GM18499 (cell line): ENCODE data around the gene DEPDC1.
"Not testable (repeated sequence)": the region's sequence is repeated elsewhere in the genome, so short reads cannot be mapped to it uniquely, and the experiment has no call there.

Experiments used
- ATAC-seq: cut with Tn5 transposase; IDR thresholded peaks from one replicate; pipeline ENCODE4 v1.9.1; 2021; ENCODE audit warnings: moderate number of reproducible peaks; ENCODE audit not compliant: insufficient read depth, unreplicated experiment

DEPDC1 gene

DNA sequence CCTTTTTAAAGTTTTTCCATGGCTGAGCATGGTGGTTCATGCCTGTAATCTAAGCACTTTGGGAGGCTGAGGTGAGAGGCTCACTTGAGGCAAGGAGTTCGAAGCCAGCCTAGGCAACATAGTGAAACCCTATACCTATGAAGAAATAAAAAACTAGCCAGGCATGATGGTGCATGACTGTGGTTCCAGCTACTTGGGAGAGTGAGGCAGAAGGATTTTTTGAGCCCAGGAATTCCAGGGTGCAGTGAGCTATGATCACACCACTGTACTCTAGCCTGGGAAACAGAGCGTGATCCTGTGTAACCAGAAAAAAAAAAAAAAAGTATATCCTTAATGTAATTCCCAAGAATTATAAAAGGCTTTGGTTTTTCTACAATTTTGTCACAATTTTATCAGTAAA lies 17.4 kb downstream of the DEPDC1 start:
- no peak for ATAC-seq

DNA sequence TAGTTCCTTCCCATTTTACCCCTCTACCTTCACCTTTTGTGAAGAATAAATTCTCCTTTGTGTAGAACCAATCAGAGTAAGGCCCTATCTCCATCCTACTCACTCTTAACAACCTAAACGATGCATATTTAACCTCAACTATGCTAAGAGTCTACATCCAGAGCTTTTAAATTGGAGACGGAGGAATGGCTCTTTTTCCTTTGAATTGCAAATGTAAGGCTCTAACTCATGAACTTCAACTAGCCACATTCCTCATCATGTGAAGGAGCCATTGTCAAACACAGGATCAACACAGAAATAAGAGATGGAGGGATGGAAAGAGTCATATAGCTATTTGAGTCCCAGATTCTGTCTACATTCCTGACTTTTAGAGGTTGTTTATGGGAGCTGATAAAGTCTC lies 18.2 kb downstream of the DEPDC1 start:
- ATAC-seq = no peak

DNA sequence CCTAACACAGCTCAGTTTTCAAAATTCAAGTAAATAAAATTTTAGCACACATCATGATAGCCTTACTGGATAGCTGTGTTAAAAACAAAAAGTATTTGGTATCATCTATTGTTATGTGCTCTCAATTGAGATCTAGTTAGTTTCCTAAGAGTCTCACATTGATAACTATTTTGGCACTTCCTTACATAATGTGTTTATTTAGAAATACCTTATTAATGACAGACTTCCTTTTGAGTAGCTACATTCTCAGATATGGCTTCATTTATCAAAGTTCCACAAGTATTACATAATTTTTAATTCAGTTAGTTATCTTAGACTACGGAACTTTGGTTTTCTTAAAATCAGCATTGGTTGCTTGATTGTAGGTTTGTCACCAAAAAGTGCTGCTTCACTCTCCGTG lies 20.3 kb downstream of the DEPDC1 start:
- not testable (repeated sequence) for ATAC-seq

GRCh38 chr1:68473060-68473459 lies 23.8 kb downstream of the DEPDC1 start:
- no peak for ATAC-seq

- no peak for ATAC-seq
Observed at GRCh38 chr1:68470388-68470970, 26.4 kb downstream of the DEPDC1 start.

- ATAC-seq = no peak
Observed at GRCh38 chr1:68464891-68465290, 32.0 kb downstream of the DEPDC1 start.

- ATAC-seq = no peak
Observed at GRCh38 chr1:68460935-68461334, 35.9 kb downstream of the DEPDC1 start.

- no peak for ATAC-seq
Observed at GRCh38 chr1:68459796-68460195, 37.1 kb downstream of the DEPDC1 start.

DNA sequence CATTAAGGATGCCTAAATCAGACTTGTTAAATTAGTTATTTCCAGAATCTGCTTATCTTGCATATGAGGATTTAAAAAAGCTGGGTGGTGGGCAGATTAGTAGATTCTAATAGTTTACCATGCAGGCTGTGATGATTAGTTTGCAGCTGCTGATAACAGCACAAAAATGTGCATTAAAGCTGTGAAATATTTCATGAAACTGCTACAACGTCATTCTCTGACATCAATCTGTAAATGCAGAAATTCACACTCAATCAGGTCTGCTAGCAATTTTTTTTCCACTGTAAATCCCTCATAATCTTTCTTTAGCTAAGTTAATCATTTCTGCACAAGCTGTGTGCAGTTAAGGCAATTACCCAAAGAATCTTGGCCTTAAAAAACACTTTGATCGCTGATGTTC lies 37.8 kb downstream of the DEPDC1 start:
- ATAC-seq = no peak

- ATAC-seq = no peak
Observed at GRCh38 chr1:68456202-68456601, 40.7 kb downstream of the DEPDC1 start.

GRCh38 chr1:68454534-68454933 lies 42.3 kb downstream of the DEPDC1 start:
- no peak for ATAC-seq

DNA sequence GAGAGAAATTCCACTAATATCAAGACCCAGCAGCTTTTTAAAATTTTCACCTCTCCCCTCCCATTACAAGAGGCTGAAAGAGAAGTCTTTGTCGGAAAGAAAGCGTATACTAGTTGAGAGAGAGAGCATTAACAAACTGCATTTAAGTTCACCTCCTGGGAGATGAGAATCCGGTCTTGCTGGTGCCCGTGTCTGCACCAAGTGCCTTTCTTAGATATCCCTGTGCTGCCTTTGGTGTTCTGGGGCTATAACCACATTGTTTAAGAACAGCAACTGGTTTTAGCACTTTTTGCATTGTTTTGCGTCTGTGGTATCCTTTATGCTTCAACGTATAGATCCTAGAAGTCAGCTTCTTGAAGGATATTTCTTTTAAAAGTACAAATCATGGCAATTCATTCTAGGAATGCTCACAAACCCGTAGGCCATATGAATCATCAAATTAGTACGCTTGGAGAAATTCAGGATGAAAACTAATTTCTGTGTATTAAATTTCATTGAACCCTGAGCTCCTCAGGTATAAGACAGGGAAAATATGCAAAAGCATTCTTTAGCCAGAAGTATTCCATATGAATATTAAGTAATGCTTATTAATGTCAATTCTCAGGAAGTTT lies 43.7 kb downstream of the DEPDC1 start:
- no peak for ATAC-seq

- ATAC-seq = no peak
Observed at GRCh38 chr1:68449901-68450300, 47.0 kb downstream of the DEPDC1 start, which contains the start of gene RPE65. Gene RPE65, minus strand, starts transcription at chr1:68449954. Its CDS starts 49 bp downstream, at chr1:68449905.

DNA sequence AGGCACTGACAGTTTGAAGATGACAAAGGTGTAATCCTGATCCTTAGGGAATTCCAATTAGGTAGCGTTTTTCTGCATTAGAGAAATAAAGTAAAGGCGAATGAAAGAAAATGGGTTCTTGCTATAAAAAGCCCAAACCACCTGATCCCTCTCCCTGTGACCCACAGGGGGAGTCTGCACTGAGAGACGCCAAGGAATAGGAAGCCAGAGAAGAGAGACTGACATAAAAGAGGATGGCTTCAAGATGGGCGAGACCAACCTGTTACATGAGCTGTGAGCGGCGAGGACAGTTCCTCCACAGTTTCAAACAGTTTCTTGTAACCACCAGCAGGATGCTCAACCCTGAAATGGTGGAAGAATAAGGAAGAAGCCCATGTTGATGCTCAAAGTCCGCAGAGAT lies 48.5 kb downstream of the DEPDC1 start:
- ATAC-seq = no peak

GRCh38 chr1:68445709-68446108 lies 51.2 kb downstream of the DEPDC1 start:
- no peak for ATAC-seq

DNA sequence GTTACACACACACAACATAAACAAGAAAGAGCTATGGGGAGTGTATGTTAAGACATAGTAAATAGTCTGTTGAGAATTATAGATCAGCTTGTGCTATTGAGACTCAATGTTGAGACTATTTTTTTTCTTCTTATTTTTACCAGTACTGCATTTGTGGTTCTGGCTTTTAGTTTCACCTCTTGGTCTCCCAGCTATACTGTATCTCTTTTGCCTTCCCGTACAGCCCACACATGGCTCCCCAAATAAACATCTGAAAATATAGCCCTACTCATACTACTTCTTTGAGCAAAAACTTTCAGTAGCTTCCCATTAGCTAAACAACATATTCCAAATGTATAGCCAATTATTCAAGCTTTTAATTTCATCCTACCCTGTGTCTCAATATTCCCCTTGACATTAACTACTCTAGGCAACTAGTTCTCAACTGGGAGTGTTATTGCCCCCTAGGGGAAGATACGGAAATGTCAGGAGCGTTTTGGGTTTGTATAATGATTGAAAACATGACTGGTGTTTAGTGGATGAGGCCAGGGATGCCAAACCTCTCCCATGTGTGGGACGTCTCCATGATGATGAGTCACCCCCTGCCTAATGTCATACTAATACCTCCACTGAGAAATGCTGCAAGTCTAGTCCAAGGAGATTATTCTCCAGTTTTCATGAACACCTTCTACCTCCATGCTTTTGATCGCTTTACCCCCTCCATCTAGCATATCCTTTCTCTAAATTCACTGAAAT lies 53.9 kb downstream of the DEPDC1 start:
- ATAC-seq = peak; percentile 59

DNA sequence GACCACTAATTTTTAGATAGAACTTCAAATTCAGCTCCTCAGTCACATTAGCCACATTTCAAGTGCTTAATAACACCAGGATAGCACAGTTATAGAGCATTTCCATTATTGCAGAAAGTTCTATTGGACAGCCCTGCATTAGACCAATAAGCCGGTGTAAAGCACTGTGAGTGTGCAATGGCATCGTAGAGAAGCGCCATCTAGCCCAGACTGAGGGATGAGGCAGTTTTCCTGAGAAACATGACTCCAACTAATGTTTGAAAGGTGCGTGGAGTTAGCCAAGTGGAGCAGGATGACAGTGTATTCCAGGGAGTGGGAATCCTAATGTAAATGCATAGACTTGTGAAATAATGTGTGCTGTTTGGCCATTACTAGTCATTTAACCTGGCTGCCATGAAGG lies 54.9 kb downstream of the DEPDC1 start:
- no peak for ATAC-seq

DNA sequence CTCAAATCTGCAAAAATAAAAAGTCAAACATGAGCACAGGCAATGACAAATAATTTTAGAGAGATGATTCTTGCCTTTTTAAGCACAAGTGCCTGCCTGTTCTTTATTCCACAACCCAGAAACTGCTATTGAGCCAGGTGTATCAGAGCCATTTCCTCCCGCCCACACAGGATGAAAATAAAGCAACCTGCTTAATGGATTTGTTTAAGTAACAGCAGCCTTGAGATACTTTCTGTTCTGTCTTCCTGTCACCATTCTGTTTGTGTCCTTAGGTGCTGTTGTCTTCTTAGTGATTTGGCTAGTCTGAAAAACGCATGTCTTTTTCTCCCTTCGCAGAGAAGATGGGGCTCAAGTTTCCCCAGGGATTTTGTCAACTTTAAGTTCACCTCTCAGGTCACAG lies 58.6 kb downstream of the DEPDC1 start:
- ATAC-seq = no peak

DNA sequence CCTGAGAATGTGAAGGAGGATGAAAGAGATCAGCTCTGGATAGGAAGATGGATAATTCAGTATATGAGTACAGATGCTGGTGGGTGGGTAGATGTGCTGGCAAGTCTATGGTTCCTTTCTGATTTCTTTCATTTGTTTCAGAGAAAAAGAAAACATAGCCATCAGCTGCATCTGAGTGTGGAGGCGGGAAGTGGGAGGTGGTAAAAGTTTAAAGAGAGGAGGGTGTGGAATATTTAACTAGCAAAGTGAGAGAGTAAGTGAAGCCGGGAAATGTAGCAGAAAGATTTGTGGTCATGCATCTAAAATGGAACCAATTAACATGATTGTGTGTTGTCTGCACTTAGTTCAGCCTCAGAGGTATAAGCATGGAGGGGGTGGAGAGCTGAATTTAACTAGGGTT lies 63.5 kb downstream of the DEPDC1 start:
- no peak for ATAC-seq

- ATAC-seq = no peak
Observed at GRCh38 chr1:68431076-68431475, 65.8 kb downstream of the DEPDC1 start.

- ATAC-seq = no peak
Observed at GRCh38 chr1:68429233-68429808, 67.6 kb downstream of the DEPDC1 start.
